Measurements from ENCODE around the gene LAMA1. TPM values are rescaled to one million over a fixed set of nuclear protein-coding genes. Genes with fewer than 3 reads are reported as not detected.

LAMA1 gene
- total RNA-seq, 1 donor from 2014 or later = not detected

DNA sequence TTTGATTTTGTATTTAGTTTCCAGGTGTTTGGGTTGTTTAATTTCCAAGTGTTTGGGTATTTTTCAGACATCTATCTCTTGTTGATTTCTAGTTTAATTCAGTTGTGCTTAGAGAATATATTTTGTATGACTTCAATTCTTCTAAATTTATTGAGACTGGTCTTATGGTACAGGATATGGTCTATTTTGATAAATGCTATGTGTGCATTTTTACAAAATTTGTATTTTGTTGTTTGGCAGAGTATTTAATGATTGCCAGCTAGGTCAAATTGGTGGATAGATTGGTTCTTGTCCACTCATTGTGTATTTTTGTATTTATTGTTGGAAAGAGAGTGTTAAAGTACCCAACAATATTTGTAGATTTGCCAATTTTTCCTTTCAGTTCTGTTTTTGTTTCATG is 23.7 kb upstream of the LAMA1 start:
- H3K4me1 ChIP-seq = no peaks in the 10 kb centered on the region
- H3K36me3 ChIP-seq = no peaks in the 10 kb centered on the region
- H3K4me3 ChIP-seq = no peak overlapping the region
- intact Hi-C loops (cut with DNase I) = no loop called here
- no peaks in the 10 kb centered on the region for H3K27me3 ChIP-seq
- no peak overlapping the region for H3K27ac ChIP-seq
- TF ChIP-seq, protein P1, sequence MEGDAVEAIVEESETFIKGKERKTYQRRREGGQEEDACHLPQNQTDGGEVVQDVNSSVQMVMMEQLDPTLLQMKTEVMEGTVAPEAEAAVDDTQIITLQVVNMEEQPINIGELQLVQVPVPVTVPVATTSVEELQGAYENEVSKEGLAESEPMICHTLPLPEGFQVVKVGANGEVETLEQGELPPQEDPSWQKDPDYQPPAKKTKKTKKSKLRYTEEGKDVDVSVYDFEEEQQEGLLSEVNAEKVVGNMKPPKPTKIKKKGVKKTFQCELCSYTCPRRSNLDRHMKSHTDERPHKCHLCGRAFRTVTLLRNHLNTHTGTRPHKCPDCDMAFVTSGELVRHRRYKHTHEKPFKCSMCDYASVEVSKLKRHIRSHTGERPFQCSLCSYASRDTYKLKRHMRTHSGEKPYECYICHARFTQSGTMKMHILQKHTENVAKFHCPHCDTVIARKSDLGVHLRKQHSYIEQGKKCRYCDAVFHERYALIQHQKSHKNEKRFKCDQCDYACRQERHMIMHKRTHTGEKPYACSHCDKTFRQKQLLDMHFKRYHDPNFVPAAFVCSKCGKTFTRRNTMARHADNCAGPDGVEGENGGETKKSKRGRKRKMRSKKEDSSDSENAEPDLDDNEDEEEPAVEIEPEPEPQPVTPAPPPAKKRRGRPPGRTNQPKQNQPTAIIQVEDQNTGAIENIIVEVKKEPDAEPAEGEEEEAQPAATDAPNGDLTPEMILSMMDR (IDR thresholded peaks at IDR 0.05) = no peak
- H3K9me3 ChIP-seq = no peaks in the 10 kb centered on the region
- no peak for DNase-seq (ENCODE audit: low spot score in 2 of 2)

- Histone ChIP-seq H3K4me3 (no peak overlapping the region), H3K27me3 (no peaks in the 10 kb centered on the region), H3K27ac (no peak overlapping the region), H3K9me3 (no peaks in the 10 kb centered on the region), H3K4me1 (no peaks in the 10 kb centered on the region), H3K36me3 (no peaks in the 10 kb centered on the region)
- TF ChIP-seq, protein P1 (IDR thresholded peaks at IDR 0.05) = no peak
- intact Hi-C loops (cut with DNase I) = no loop called here
- DNase-seq (ENCODE audit: low spot score in 2 of 2) = no peak
Measured at GRCh38 chr18:7139409-7139808, 21.8 kb upstream of the LAMA1 start.

DNA sequence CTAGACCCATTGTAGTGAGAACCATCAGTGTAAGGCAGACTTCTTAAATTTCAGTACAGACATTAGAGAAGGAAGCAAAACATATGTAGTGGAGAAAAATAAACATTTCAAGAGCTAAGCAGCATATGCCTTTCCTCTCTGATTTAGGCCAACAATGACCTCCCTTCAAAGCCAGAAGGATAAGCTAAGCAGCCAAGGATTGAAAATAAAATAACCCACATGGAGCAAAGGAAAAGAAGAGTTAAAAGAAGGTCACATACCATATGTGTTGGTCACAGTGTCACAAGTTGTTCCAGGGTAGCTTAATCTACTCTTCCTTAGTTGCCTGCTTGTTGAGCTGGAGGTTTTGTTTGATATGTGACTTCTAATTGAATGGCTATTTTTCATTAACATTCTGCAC is 15.6 kb upstream of the LAMA1 start:
- no peaks in the 10 kb centered on the region for H3K36me3 ChIP-seq
- H3K27ac ChIP-seq = no peak overlapping the region
- no peak overlapping the region for H3K4me3 ChIP-seq
- no peak for DNase-seq (ENCODE audit: low spot score in 2 of 2)
- H3K27me3 ChIP-seq = no peaks in the 10 kb centered on the region
- no peaks in the 10 kb centered on the region for H3K4me1 ChIP-seq
- TF ChIP-seq, protein P1 (IDR thresholded peaks at IDR 0.05) = no peak
- no peaks in the 10 kb centered on the region for H3K9me3 ChIP-seq
- intact Hi-C loops (cut with DNase I) = no loop called here

GRCh38 chr18:7132356-7133150 is 15.0 kb upstream of the LAMA1 start:
- Histone ChIP-seq H3K4me1 (no peaks in the 10 kb centered on the region), H3K27me3 (no peaks in the 10 kb centered on the region), H3K27ac (no peak overlapping the region), H3K4me3 (no peak overlapping the region), H3K36me3 (no peaks in the 10 kb centered on the region), H3K9me3 (no peaks in the 10 kb centered on the region)
- TF ChIP-seq, protein P1 (IDR thresholded peaks at IDR 0.05) = no peak
- DNase-seq (ENCODE audit: low spot score in 2 of 2) = no peak
- intact Hi-C loops (cut with DNase I) = no loop called here

DNA sequence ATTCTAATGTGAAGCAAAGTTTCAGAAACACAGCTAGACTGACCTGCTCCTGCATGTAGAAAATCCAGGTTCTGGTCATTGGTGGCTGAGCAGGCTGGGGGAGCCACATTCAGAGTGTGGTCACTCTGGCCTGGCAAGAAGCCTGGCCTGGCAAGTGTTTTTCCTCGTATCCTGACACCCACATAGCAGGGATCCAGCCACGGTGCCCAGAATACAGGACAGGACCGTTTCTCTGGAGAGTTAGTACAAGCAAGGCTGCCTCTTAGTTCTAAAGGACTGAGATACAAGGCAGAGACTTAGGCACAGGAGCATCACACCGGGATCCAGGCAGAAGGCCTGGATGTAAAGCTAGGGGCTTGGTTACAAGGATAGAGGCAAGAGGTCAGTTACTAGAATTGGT is 4.8 kb upstream of the LAMA1 start:
- H3K4me1 ChIP-seq = peaks cover under 1 to 3% of the 10 kb centered on the region in 2 donors
- DNase-seq (ENCODE audit: low spot score in 2 of 2) = no peak
- no peaks in the 10 kb centered on the region for H3K36me3 ChIP-seq
- H3K27me3 ChIP-seq = peaks cover 2% of the 10 kb centered on the region
- H3K27ac ChIP-seq = no peak overlapping the region
- intact Hi-C loops (cut with DNase I) = no loop called here
- H3K4me3 ChIP-seq = no peak overlapping the region
- H3K9me3 ChIP-seq = no peaks in the 10 kb centered on the region
- TF ChIP-seq, protein P1 (IDR thresholded peaks at IDR 0.05) = no peak

All from ascending aorta (tissue), 2 donors.